C4-2B (cell line): ENCODE results near the gene LIPI.

Experiments
- H3K27ac ChIP-seq: fragments of 450-650 bp; 2 replicates; pipeline ENCODE4 v1.5.1; 2017
- ZFX ChIP-seq: fragments of 450-650 bp; IDR thresholded peaks from 2 replicates; pipeline ENCODE4 v1.6.1; 2017
- TF ChIP-seq, protein P1 (sequence below): fragments of 450-650 bp; conservative IDR thresholded peaks from 2 replicates; pipeline ENCODE4 v1.5.1; 2017; ENCODE audit warnings: mild to moderate bottlenecking

Gene LIPI

DNA sequence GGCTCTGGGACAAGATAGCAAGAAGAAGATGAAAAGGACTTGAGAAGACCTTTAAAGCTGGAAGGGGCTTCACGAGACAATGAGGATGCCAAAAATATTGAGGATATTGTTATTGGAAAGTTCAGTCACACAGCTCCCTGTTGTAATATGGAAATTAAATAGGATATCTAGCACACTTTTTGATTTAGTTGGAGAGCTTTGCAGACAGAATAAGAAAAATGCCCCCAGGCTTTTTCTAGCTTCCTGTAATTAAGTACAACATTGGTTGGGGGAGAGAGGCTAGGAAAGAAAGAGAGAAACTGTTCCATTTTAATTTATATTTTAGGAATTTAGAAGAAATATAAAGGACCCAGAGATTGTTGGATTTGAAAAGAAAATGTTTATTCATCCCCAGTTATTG, 32.7 kb upstream of the LIPI start:
- TF ChIP-seq ZFX, result no peak
- TF ChIP-seq, protein P1, sequence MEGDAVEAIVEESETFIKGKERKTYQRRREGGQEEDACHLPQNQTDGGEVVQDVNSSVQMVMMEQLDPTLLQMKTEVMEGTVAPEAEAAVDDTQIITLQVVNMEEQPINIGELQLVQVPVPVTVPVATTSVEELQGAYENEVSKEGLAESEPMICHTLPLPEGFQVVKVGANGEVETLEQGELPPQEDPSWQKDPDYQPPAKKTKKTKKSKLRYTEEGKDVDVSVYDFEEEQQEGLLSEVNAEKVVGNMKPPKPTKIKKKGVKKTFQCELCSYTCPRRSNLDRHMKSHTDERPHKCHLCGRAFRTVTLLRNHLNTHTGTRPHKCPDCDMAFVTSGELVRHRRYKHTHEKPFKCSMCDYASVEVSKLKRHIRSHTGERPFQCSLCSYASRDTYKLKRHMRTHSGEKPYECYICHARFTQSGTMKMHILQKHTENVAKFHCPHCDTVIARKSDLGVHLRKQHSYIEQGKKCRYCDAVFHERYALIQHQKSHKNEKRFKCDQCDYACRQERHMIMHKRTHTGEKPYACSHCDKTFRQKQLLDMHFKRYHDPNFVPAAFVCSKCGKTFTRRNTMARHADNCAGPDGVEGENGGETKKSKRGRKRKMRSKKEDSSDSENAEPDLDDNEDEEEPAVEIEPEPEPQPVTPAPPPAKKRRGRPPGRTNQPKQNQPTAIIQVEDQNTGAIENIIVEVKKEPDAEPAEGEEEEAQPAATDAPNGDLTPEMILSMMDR, result no peak
- no peak overlapping the region for H3K27ac ChIP-seq

DNA sequence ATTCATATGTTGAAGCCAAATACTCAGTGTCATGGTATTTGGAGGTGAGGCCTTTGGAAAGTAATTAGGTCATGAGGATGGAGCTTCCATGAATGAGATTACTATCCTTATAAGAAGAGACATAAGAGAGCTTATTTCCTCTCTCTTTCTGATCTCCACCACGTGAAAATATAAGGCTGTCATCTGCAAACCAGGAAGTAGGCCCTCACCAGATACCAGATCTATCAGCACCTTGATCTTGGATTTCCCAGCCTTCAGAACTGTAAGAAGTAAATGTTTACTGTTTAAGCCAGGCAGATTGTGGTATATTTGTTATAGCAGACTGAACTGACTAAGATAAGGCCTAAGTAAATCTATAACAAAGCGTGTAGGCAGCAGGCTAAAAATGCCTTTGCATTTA, 30.5 kb upstream of the LIPI start:
- H3K27ac ChIP-seq, result no peak overlapping the region
- no peak for TF ChIP-seq ZFX
- TF ChIP-seq, protein P1, result no peak

- no peak overlapping the region for H3K27ac ChIP-seq
- no peak for TF ChIP-seq ZFX
- TF ChIP-seq, protein P1, result no peak
These were observed 28.5 kb upstream of the LIPI start for GRCh38 chr21:14239281-14239680.

- TF ChIP-seq, protein P1, result no peak
- no peak for TF ChIP-seq ZFX
- no peak overlapping the region for H3K27ac ChIP-seq
These were observed 25.4 kb upstream of the LIPI start for GRCh38 chr21:14236180-14236579.

GRCh38 chr21:14235101-14235500, 24.3 kb upstream of the LIPI start:
- no peak overlapping the region for H3K27ac ChIP-seq
- TF ChIP-seq, protein P1, result no peak
- no peak for TF ChIP-seq ZFX

DNA sequence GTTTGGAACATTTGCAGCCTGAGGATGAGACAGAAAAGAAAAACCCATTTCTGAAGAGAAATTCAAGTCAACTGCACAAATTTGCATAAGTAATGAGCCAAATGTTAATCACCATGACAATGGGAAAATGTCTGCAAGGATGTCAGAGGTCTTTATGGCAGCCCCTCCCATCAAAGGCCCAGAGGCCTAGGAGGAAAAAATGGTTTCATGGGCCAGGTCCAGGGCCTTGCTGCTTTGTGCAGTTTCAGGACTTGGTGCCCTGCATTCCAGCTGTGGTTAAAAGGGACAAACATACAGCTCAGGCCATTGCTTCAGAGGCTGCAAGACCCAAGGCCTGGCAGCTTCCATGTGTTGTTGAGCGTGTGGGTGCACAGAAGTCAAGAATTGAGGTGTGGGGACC, 18.6 kb upstream of the LIPI start:
- H3K27ac ChIP-seq, result no peak overlapping the region
- TF ChIP-seq, protein P1, result no peak
- TF ChIP-seq ZFX, result no peak

DNA sequence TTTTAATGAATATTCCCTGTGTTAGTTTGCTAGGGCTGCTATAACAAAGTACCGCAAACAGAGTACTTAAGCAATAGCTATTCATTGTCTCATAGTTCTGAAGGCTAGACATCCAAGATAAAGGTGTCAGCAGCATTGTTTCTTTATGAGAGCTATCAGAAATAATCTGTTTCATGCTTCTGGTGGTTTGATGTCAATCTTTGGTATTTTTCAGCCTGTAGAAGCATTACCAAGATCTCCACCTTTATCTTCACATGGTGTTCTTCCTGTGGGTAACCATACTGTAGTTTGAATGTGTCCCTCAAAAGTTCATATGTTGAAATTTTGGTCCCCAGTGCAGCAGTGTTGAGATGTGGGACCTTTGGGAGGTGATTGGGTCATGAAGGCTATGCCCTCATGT, 12.6 kb upstream of the LIPI start:
- H3K27ac ChIP-seq, result no peak overlapping the region
- TF ChIP-seq, protein P1, result no peak
- TF ChIP-seq ZFX, result no peak
